Measurements from ENCODE around the gene CHL1. TPM values are rescaled to one million over a fixed set of nuclear protein-coding genes. Genes with fewer than 3 reads are reported as not detected.

CHL1 gene
- total RNA-seq, 1 donor, result 3.6 TPM

DNA sequence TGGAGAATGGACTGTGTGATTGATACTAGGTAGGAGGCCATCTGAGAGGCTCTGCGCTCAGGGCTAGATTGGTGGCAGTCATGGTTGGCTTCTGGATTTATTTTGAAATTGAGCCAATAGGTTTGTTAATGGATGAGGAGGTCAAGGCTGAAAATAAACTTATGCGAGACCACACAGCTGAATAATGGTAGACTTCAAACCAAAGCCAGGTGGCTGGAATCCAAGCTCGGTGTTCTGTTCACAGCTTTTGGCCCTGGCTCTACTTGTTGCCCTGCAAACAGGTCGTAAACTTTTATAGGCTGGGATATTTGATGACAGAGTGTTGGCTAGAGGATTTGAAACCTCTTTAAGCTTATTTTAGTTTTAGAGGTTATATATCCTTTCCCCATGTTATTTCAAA is 160.4 kb downstream of the CHL1 start:
- DNase-seq (ENCODE audit: insufficient read length, low spot score, missing footprints), result no peak
- no peaks in the 10 kb centered on the region for H3K79me2 ChIP-seq (ENCODE audit: insufficient read depth, low read length)
- no peaks in the 10 kb centered on the region for H3K36me3 ChIP-seq (ENCODE audit: insufficient read depth, low read length)
- H3K4me3 ChIP-seq (ENCODE audit: insufficient read depth, low read length), result no peak overlapping the region
- no peak overlapping the region for H3K27ac ChIP-seq (ENCODE audit: low read depth, low read length)
- no peak for TF ChIP-seq CTCF (IDR thresholded peaks at IDR 0.05; ENCODE audit: extremely low read depth, low read depth, low read length)
- H3K4me2 ChIP-seq (ENCODE audit: insufficient read depth, low read length), result no peak overlapping the region
- no peak overlapping the region for H2AFZ ChIP-seq (ENCODE audit: low read length)
- H3K27me3 ChIP-seq (ENCODE audit: insufficient read depth, low read length), result no peaks in the 10 kb centered on the region
- no peaks in the 10 kb centered on the region for H3K9me3 ChIP-seq (ENCODE audit: low read depth, low read length)
- H4K20me1 ChIP-seq (ENCODE audit: insufficient read depth, low read length), result no peaks in the 10 kb centered on the region
- no peaks in the 10 kb centered on the region for H3K4me1 ChIP-seq (ENCODE audit: insufficient read depth, low read length)

GRCh38 chr3:359672-360071 is 163.1 kb downstream of the CHL1 start:
- Histone ChIP-seq H3K4me1 (ENCODE audit: insufficient read depth, low read length) (no peaks in the 10 kb centered on the region), H3K27me3 (ENCODE audit: insufficient read depth, low read length) (no peaks in the 10 kb centered on the region), H3K4me3 (ENCODE audit: insufficient read depth, low read length) (no peak overlapping the region), H3K4me2 (ENCODE audit: insufficient read depth, low read length) (no peak overlapping the region), H3K79me2 (ENCODE audit: insufficient read depth, low read length) (no peaks in the 10 kb centered on the region), H3K9me3 (ENCODE audit: low read depth, low read length) (no peaks in the 10 kb centered on the region), H4K20me1 (ENCODE audit: insufficient read depth, low read length) (no peaks in the 10 kb centered on the region), H3K36me3 (ENCODE audit: insufficient read depth, low read length) (no peaks in the 10 kb centered on the region), H3K27ac (ENCODE audit: low read depth, low read length) (no peak overlapping the region), H2AFZ (ENCODE audit: low read length) (no peak overlapping the region)
- no peak for TF ChIP-seq CTCF (IDR thresholded peaks at IDR 0.05; ENCODE audit: extremely low read depth, low read depth, low read length)
- DNase-seq (ENCODE audit: insufficient read length, low spot score, missing footprints), result no peak

DNA sequence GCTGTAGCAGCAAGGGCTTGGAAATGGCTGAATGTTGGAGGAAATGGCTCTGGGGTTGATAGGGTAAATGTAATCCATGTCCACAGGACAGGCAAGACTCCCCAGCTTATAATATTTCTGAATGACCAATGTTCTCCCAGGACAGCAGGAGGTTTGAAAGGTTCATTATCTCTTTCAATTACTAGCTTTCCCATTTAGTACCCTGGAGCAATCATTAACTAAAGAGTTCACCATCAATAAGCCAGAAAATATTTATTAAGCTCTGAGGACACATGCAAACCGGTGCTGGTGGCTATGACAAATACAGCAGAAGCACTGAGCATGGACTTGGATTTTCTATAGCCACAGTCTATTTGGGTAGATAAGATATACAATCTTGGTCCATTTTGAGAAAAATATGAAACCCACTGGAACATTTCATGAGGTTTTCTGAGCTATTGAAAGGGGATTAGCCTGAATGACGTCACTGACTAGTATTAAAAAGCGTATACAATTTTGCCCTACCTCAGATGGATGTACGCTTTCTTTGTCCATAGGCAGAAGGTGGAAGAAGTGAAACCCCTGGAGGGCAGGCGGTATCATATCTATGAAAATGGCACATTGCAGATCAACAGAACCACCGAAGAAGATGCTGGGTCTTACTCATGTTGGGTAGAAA is 166.2 kb downstream of the CHL1 start:
- TF ChIP-seq CTCF (IDR thresholded peaks at IDR 0.05; ENCODE audit: extremely low read depth, low read depth, low read length), result no peak
- Histone ChIP-seq H3K9me3 (ENCODE audit: low read depth, low read length) (no peaks in the 10 kb centered on the region), H2AFZ (ENCODE audit: low read length) (no peak overlapping the region), H3K27ac (ENCODE audit: low read depth, low read length) (no peak overlapping the region), H3K36me3 (ENCODE audit: insufficient read depth, low read length) (no peaks in the 10 kb centered on the region), H3K4me1 (ENCODE audit: insufficient read depth, low read length) (no peaks in the 10 kb centered on the region), H3K4me2 (ENCODE audit: insufficient read depth, low read length) (no peak overlapping the region), H3K4me3 (ENCODE audit: insufficient read depth, low read length) (no peak overlapping the region), H4K20me1 (ENCODE audit: insufficient read depth, low read length) (no peaks in the 10 kb centered on the region), H3K79me2 (ENCODE audit: insufficient read depth, low read length) (no peaks in the 10 kb centered on the region), H3K27me3 (ENCODE audit: insufficient read depth, low read length) (no peaks in the 10 kb centered on the region)
- DNase-seq (ENCODE audit: insufficient read length, low spot score, missing footprints), result no peak

DNA sequence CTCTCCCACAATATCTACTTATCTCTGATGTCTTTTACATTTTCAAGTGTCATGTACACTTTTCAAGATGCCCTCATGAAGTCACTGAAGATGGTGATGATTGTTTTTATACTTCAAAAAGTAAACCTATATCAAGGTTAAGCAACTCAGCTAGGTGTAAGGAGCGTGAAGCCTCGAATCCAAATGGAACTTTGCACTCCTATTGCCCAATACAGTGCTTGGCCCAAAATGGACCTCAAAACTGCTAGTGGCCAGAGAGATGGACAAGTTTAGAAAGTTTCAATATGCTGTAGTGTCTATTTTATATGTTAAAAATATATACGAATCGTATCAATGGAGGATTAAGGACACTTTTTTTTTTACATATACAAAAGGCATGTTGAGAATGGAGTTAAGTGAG is 167.7 kb downstream of the CHL1 start:
- no peaks in the 10 kb centered on the region for H3K79me2 ChIP-seq (ENCODE audit: insufficient read depth, low read length)
- TF ChIP-seq CTCF (IDR thresholded peaks at IDR 0.05; ENCODE audit: extremely low read depth, low read depth, low read length), result no peak
- no peak overlapping the region for H2AFZ ChIP-seq (ENCODE audit: low read length)
- H4K20me1 ChIP-seq (ENCODE audit: insufficient read depth, low read length), result no peaks in the 10 kb centered on the region
- no peaks in the 10 kb centered on the region for H3K9me3 ChIP-seq (ENCODE audit: low read depth, low read length)
- no peaks in the 10 kb centered on the region for H3K27me3 ChIP-seq (ENCODE audit: insufficient read depth, low read length)
- H3K4me2 ChIP-seq (ENCODE audit: insufficient read depth, low read length), result no peak overlapping the region
- H3K27ac ChIP-seq (ENCODE audit: low read depth, low read length), result no peak overlapping the region
- no peaks in the 10 kb centered on the region for H3K4me1 ChIP-seq (ENCODE audit: insufficient read depth, low read length)
- no peak overlapping the region for H3K4me3 ChIP-seq (ENCODE audit: insufficient read depth, low read length)
- H3K36me3 ChIP-seq (ENCODE audit: insufficient read depth, low read length), result no peaks in the 10 kb centered on the region
- DNase-seq (ENCODE audit: insufficient read length, low spot score, missing footprints), result no peak
